UCSD-AML1 (cell line): ENCODE data around the gene RIT1.
"Not testable (repeated sequence)": the region's sequence is repeated elsewhere in the genome, so short reads cannot be mapped to it uniquely, and the experiment has no call there.

Experiments used
- DNase-seq: peaks from one replicate; lab custom pipeline; 2025; ENCODE audit not compliant: unreplicated experiment; lab: John Stamatoyannopoulos, UW

RIT1 gene

DNA sequence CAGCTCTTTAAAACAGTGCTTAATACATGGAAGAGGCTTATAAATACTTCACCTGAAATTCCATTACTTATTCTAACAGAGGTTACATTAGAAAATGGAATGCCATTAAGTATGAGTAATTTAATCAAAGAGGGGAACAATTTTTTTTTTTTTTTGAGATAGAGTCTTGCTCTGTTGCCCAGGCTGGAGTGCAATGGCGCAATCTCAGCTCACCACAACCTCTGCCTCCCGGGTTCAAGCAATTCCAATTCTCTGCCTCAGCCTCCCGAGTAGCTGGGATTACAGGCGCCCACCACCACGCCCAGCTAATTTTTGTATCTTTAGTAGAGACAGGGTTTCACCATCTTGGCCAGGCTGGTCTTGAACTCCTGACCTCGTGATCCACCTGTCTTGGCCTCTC is 15.5 kb downstream of the RIT1 start:
- DNase-seq: not testable (repeated sequence)

DNA sequence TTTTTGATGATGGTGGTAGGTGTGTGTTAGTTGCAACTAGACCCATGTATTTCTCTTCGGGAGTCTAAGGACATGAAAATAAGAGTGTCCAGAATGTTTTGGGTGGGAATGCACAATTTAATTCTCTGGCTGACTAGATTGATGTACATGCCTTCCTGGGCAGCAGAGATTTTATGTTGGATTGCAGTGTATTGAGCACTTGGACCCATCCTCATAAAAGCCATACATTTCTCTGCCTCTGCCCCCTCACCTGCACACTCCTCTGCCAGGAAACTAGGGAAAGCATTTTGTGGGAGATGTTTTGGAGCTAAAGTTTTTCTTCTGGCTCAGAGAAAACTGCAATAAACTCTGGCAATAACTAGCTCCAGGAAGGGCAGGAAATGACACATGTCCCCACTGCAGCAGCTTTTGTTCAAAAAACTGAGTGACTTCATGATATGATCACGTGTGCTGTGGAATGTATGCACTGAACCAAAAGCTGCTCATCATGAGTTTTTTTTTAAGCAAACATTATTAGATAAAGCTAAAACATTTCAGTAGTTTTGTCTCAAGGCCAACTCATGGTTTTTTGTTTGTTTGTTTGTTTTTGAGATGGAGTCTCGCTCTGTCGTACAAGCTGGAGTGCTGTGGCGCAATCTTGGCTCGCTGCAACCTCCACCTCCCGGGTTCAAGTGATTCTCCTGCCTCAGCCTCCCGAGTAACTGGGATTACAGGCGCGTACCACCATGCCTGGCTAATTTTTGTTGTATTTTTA is 17.6 kb downstream of the RIT1 start:
- no peak for DNase-seq

DNA sequence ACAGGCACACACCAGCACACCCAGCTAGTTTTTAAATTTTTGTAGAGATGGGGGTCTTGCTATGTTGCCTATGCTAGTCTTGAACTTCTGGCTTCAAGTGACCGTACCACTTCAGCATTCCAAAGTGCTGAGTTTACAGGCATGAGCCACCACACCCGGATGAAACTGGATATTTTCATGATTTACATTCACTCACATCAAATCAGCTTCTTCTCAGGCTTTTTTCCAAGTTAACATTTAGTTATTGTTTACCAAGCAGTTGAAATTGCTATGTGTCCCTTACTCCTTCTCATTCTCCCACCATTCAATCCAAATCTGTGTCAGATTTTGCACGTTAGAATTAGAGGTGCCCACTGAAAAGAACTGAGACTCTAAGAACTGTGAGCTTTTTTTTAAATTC is 18.4 kb downstream of the RIT1 start:
- DNase-seq: no peak

DNA sequence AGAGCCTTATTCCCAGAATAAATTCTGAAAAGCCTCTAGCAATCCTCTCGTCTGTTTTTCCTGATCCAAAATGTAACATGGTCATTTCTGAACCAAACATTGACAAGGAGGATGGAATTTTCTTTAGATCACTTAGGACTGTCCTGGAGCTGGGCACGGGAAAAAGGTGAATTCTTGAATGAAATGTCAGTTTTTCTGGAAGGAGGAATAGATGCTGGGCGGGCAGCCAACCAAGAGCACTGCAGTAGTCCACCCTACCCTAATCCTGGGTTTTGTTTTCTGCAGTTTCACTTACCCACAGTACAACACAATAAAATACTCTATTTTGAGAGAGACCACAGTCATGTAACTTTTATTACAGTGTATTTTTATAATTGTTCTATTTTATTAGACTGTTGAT is 20.9 kb downstream of the RIT1 start:
- DNase-seq: no peak

DNA sequence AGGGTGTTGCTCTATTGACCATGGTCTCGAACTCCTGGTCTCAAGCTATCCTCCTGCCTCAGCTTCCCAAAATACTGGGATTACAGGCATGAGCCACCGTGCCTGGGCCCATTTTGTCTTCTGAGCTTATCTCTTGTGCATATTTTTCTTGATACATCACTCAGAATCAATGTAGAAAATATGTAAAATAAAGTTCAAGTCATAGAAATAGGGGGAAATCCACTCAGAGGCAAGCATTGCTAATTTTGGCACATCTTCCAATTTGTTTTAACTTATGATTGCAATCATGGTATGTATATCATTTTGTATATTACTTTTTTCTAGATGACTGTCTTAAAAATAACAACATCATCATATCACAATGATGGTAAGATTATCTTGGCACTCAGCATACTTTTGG is 21.6 kb downstream of the RIT1 start:
- no peak for DNase-seq

DNA sequence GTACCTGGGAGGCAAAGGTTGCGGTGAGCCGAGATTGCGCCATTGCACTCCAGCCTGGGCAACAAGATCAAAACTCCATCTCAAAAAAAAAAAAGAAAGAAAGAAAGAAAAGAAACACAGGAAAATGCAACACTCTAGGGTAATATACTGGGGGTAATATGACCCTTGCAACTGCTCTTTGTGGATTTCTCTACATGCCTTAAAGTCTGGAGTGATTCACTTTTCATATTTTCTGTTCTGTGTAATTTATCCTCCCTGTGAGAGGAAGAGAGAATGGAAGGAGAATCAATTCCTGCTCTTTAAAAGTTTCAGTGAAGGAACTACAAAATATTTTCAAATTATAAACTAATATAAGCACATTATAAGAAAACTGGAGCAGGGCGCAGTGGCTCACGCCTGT is 22.7 kb downstream of the RIT1 start:
- DNase-seq: no peak

DNA sequence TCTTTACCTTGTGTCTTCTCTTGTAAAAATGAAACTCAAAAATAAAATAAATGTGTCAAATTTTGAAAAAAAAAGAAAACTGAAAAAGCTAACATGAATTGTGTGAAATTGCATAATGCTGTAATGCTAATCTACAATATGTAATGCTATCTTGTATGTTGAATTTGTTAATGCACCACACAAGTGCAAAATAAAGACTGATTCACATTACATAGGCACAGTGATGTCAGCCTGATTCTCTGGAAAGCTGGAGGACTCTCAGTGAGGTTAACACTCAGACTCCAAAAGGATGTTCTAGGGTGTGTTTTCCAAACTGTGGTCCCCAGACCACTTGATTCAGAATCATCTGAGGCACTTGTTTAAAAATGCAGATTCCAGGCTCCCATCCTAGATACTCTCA is 26.2 kb downstream of the RIT1 start:
- no peak for DNase-seq

DNA sequence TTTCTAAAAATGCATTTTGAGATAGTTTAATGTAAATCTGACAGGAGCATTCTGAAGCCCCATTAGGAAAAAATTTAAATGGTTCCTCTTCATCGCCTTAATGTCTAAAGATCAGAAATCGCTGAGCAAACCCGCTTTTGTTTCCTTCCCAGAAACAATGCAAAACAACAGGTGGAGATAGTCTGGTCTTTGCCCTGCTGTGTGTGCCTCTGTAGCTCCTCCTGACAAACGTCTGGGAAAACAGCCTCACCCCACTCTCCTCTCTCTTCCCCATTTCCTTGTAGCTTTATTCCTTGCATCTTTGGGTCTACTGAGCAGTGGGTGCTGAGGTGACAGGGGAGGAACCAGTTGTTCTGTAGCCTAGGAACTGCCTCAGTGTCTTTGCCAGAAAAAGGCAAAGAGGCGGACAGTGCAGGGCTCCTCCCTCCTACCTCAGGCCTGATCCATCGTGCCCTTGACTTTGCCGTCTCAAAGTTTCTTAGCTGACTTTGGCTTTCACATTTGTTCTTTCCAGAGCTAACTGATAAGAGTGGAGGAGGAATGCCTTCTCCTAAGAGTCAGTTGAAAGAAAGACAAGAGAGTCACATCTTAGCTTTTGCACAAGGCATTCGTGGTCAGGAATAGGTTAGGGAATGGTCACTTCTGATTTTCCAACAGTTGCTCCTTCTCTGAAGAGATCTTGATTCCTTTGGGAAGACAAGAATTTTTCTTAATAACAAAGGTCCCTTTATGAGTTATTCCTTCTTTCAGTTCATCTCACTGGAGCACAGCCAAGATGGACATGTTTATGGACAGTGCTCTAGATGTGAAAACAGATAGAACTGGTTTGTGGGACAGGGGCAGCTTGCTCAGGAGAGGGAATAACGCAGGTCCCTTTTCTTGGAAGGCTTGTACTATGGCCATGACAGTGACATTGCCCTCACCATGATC is 26.9 kb downstream of the RIT1 start:
- no peak for DNase-seq

DNA sequence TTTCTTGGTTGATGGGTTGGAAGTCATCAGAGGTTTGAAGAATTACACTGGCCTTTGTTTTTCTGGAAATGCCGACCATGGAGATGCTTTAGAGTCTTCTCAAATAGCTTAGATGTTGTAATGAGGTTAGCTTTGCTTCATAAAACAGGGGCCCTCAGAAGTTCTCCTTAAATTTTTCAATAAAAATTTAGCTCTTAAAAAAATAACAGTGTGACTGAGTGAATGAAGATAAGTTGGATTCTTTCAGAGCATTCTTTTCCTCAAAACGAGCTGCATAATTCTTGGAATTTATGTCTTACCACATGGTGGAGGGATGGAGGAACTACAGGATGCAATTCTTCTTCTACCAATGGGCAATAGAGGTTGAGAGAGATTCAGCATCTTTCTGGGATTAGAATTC is 28.4 kb downstream of the RIT1 start:
- no peak for DNase-seq

DNA sequence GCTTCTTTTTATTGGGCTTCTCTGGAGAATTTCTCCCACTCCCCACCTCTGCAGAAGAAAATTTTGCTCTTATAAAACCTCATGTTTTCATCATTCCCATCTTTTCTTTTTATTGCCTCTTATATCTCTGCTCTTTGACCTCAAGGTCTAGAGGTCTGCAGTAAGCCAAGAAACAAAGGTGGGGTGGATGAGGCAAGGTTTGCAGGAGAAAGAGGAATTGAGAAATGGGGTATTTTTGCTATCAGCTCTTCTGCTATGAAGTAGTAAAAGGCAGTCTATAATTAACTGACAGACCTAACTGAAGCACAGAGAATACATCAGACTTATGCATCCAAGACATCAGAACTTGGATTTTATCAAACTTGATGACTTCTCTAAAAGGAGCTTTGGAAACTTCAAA is 28.9 kb downstream of the RIT1 start:
- DNase-seq: no peak

DNA sequence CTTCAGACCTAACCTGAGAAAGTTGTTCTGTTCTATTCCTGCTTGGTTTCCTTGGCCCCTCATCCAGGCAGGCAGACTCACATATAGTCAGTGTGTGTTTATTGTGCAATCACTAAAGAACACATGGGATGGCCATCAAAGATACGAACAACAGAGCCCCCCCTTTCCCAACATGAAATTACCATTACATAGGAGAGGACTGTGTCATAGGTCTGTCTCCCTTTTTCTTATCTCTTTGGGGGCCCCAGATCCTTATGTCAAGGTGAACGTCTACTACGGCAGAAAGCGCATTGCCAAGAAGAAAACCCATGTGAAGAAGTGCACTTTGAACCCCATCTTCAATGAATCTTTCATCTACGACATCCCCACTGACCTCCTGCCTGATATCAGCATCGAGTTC is 30.2 kb downstream of the RIT1 start:
- no peak for DNase-seq

DNA sequence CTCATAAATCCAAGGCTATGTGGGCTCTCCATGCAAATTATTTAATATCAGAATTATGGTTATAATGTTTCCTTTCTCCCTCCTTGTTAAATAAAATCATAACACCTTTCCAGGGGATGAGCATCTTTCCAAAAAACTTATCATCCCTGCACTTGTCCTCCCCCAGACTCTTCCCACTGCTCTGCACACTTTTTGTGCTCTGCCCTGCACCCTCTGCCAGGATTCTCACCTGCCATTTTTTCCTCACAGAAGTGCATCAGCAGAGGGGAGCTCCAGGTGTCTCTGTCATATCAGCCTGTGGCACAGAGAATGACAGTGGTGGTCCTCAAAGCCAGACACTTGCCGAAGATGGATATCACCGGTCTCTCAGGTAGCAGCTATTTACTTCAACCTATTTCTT is 30.9 kb downstream of the RIT1 start:
- DNase-seq: no peak

DNA sequence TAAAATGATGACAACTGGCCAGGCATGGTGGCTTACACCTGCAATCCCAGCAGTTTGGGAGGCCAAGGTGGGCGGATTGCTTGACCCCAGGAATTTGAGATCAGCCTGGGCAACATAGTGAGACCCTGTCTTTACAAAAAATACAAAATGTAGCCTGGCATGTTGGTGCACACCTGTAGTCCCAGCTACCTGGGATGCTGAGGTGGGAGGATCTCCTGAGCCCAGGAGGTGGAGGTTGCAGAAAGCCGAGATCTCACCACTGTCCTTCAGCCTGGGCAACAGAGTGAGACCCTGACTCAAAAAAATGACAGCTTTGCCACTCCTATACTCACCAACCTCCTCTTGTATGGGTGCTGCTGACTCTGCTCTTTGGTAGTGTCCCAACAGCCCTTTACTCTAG is 33.2 kb downstream of the RIT1 start:
- DNase-seq: no peak

DNA sequence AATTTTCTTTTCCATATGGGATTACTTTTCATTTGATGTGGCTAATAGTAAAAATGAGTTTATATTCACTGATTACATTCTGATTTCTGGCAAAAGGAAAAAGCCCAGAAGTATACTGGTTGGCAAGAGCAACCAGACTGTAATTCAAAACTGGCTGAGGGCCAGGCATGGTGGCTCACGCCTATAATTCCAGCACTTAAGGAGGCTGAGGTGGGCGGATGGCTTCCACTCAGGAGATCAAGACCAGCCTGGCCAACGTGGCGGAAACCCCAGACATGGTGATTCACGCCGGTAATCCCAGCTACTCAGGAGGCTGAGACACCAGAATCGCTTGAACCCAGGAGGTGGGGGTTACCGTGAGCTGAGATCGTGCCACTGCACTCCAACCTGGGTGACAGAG is 37.3 kb downstream of the RIT1 start:
- DNase-seq: no peak

DNA sequence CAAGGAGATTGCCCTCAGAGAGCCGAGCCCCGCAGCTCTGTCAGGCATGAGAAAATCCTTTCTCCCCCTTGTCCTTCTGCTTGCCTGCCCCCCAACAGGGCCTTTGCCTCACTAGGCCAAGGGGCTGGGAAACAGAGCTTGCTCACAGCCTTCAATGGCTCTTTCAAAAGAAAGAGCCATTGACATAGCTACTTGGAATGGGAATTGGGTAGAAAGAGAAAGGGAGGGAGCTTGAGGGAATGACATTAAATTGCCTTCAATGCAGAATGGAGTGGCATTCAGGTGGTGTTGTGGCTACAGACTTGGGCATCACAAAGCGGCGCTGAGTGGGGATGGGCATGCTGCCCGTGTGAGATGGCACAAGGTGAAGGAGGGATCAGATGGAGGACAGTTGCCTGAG is 38.6 kb downstream of the RIT1 start:
- DNase-seq: no peak

DNA sequence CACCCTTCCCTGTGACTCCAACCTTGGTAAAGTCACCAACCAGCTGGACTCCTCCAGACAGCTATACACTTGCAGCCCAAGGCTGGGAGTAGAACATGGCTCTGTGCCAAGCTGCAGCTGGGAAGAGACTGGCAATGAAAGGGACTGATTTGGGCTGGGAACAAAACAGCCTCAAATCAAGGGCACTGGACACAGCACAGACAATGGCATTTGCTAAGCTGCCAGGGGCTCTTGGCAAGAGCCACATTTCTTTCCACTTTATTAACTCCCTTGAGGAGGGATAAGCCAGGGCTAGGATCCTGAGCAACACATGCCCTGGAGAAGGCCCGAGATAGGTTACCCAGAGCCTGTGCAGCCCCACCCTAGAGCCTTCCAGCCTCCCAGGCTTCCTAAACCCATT is 39.8 kb downstream of the RIT1 start:
- no peak for DNase-seq

DNA sequence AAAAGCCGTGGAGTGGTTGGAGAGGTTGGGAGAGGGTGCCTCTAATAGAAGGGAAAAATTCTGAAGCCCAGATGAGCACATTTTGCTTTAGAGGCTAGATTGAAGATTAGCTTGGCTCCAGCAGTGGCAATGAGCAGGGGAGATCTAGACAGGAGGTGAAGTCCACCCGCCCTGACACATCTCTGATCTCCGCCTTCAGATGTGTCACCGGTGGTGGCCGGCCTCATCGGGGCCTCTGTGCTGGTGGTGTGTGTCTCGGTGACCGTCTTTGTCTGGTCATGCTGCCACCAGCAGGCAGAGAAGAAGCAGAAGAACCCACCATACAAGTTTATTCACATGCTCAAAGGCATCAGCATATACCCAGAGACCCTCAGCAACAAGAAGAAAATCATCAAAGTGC is 43.4 kb downstream of the RIT1 start:
- no peak for DNase-seq

DNA sequence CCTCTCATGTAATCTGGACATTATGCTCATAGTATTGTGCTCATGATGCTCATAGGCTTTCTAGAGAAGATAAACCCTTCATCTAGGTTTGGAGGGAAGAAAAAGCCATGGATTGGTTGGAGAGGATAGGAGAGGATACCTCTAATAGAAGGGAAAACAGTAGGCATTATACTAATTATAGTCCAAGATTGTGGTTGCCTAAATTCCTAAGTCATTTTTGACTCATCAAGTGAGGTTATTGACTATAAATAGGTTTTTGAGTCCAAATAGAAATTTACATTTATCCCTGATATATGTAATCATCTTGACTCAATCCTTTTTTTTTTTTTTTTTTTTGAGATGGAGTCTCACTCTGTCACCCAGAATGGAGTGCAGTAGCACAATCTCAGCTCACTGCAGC is 46.8 kb downstream of the RIT1 start:
- no peak for DNase-seq

DNA sequence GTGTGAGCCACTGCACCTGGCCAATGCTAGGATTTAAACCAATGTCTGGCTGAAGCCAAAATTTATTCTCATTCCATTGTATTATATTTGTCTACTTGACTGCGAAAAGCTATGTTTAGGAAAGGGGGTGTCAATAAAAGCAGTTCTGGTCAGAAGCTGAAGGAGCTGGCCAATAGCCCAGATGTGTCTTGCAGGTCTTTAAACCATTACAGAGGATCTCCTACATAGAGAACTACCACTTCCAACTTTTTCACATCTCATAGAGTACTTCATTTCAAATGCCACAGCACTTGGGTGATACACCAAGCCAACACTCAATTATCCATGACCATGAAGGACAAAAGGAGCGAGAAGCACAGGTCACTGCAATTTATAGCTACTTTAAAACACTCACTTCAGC is 49.3 kb downstream of the RIT1 start:
- no peak for DNase-seq

DNA sequence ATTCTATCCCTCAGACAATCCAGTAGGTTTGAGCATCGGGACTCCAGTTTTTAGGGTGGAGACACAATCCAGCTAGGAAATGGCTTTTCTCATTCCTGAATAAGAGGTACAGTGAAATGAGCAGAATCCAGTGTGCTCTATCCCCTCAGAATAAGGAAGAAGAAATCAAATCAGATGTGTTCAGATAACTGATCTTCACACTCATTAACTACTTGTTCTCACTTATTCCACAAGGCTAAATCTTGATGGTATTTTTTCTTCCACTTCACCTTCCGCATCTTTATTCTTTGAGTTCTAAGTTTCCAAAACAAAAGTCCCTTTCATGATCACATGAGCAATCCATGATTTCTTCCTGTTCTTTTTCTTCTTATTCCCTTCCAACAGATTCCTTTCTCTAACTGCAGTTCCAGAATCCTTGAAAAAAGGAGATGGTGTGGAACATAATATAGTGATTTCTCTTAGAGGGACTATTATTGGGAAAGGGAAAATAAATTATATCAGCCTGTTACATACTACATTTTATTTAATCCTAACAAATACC is 50.1 kb downstream of the RIT1 start:
- DNase-seq: no peak

DNA sequence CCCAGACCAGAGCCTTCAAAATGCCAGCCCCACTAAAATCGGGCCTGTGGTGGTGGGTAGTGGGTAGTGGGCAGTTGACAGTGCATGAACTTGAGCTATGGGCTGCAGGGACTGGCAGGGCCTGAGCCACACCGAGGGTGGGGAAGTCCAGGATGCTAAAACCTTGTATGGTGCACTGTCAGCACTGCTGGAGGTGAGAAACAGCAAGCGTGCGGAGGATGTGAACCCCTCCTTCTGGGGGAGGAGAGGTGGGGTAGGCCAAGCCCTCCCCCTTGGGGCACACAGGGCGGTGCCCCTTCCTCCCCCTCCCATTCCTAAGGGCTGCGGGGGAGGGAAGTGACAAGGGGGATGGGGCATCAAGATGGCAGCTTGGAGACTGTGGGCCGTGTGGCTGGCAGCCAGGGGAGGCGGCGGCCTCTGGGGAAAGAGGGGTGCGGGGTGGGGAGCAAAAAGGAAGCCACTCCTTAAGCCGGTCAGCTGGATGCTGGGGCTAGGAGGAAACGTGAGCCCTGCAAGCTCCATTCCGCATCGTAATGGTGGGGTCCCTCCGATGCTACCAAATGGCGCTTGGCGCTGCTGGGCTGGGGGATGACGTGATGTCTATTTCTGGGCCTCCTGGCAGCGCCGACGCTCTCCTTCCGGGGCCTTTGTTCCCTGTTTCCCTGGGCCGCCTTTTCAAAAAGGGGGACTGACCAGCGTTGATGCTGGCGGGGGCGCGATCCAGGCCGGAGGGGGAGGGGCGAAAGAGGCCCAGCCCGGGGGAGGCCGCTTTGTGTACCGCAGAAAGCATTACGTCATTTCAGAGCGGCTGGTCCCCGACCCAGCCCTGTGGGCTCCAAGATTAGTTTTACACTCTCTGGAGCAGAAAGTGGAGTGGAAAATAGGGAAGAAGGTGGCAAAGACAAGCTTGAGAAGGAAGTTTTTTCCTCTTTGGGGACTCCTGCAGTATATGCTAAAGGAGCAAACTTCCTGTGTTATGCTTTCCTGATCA is 51.0 kb downstream of the RIT1 start:
- DNase-seq: peak; percentile 72
